HG02938 (cell line): ENCODE measurements around the gene IFTAP.

Experiments used
- ATAC-seq: cut with Tn5 transposase; IDR thresholded peaks from one replicate; pipeline ENCODE4 v1.9.1; 2021; ENCODE audit warnings: mild to moderate bottlenecking, moderate library complexity; ENCODE audit not compliant: unreplicated experiment

The IFTAP gene

DNA sequence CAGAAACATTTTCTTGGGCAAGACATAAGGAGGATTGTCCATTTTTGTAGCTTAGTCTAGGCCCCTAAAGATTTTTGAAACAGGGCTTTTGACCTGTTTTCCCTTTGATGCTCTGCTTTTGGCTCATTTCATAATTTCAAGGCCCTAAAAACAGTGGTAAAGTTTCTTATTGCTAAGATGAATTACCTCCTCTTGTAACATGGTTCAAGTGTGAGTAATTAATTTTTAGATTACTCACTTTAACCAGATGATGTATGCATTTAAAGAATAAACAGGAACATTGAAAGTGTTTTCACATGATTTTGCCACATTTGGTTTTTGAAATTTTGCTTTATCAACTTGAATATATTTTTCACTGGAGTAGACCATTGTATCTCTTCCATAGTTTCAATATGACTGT lies 2.6 kb downstream of the IFTAP start:
- no peak for ATAC-seq

DNA sequence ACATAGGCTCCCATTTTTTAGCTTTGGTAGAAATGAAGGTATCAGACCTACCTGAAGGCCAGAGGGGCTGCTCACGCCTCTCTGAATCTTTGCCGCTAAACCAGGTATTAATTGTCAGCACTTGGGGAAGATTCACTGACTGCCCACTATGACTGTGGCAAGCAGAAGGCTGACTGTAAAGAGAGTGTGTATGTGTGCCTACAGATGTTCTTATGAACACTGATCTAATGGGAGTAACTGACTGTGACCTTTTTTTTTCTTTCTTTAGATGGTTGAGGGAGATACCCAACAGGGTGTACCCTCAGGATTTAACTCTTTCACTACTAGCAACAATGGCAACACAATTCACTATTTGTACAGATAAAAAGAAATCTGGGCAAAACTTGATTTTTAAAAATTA lies 3.7 kb downstream of the IFTAP start, which contains the start of gene RAG2:
Gene RAG2, minus strand, starts transcription at position 186 of the 400 bp plus-strand sequence. CDS start 4,068 bp downstream, outside the sequence.
- ATAC-seq: no peak

DNA sequence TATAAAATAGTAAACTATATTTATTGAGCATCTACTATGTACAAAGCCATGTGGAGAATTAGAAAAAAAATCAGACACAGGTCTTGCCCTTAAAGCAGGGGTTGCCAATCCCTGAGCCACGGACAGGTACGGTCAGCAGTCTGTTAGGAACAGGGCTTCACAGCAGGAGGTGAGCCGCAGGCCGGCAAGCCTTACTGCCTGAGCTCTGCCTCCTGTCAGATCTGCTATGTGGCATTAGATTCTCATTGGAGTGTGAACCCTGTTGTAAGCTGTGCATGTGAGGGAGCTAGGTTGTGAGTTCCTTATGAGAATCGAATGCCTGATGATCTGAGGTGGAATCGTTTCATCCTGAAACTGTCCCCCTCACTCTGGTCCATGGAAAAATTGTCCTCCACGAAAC lies 5.9 kb downstream of the IFTAP start:
- ATAC-seq: no peak

DNA sequence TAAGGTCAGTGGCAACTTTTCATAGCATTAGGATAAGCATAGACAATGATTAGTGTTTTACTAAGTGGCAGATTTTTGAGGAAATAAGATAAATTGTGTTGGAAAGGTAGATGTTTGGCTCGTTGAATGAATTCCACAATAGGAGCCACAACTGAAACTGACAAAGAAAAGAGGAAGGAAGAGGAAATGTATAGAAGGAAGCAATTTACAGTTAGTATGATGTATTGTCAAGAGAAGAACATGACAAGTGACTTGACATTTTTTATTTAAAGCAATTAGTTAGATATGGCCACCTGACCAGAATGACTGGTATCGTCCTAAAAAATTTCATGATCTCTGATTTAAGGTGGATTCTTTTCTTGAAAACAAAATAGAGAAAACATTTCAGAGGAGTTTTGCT lies 6.9 kb downstream of the IFTAP start:
- ATAC-seq: no peak

DNA sequence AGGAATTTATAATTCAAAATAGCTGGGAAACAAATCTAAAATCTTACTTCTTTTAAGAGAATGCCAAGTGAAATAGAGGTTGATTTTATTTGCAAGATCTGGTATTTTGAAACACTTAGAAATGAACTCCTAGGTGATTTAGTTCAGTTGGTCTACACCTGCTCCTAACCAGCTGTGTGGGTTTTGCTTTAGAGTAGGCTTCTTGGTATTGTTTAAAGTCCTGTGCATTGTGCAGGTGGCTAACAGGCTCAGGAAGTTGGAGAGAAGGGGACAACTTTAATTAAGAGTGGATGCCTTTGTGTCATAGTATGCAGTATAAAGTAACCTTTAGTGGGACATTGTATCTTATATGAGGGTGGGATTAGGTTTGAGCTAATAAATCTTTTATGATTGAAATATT lies 7.8 kb downstream of the IFTAP start:
- ATAC-seq: no peak

DNA sequence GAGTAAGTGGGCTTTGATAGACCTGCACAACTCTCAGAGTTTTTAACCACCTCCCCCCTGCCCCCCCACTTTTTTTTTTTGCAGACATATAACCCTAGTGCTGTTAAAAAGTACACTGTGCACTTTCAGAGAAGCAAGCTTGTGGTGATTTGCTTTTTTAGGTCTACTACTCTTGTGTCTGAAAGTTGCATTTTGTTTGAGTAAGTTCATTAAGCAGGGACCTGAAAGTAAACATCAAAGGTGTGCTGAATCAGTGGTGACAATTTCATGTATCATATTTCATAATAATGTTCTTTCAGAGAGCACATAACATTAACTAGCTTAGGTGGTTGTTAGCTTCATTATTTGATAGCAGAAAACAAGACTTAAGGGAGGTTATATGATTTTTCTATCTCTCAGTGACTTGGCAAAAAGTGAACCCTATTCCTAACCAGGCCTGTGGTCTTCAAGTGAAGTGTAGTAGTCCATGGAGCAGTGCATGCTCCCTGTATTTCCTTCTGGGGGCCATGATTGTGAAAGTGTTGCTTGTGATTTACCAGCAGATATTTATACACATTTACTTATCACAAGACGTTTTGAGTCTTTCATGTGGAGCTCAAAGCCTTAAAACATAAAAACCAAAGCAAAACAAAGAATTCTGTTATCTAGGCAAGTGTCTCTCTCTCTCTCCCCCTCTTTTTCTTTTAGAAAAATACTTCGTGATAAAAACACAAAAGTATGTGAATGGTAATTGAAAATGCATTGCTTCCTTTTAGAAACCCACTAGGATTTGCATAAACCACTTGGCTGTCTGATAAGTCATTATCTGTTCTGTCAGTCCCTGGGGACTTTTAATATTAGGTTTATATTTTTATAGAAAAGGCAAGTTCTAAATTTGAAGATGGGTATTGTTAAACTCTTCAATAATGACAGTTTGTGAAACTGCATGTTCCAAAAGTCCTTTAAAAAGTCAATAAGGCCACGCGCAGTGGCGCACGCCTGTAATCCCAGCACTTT lies 11.2 kb downstream of the IFTAP start:
- ATAC-seq: no peak

DNA sequence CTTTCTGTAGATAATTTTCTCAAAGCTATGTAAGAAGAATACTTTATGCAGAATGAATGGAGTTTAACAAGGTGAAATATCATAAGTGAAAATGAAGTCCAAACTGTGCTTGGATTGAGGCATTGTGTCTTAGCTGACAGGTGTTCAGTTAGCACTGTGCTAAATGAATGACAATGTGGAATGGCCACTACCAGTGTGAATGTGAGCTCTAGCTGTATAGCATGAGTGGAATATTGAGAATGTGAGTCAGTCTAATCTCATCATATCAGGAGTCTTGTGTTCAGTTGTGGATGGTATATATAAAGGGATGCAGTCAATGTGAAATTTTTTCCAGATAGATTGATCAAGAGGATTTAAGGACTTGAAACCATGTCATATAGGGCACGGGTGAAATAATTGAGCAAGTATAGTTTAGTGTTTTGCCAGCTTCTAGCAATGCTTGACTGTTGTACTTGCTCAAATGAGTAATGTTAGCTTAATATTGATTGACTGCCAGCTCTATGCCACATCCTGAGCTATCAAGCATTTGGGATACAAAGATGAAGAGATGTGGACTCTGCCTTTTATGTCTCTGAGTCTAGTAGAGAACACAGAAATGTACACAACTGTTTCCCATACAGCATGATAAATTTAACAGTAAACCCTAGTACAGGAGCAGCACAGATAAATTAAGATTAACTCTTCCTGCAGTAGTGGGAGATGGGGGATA lies 14.3 kb downstream of the IFTAP start:
- no peak for ATAC-seq

DNA sequence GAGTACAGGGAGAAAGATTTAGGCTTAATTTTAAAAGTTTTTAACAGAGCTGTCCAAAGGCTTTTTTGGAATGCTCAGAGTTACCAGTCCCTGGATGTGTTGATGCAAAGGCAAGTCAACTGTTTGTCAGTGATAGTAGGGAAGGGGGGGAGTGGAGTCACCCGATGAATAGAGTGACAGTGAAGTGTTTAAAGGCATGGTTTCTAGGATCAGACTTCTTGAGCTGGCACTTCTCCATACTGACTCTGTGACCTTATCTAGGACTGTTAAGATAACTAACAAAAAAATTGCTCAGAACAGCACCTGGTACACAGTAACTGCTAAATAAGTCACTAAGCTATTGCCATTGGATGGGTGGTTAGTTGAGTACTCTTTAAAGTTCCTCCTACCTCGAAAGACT lies 15.1 kb downstream of the IFTAP start:
- no peak for ATAC-seq

DNA sequence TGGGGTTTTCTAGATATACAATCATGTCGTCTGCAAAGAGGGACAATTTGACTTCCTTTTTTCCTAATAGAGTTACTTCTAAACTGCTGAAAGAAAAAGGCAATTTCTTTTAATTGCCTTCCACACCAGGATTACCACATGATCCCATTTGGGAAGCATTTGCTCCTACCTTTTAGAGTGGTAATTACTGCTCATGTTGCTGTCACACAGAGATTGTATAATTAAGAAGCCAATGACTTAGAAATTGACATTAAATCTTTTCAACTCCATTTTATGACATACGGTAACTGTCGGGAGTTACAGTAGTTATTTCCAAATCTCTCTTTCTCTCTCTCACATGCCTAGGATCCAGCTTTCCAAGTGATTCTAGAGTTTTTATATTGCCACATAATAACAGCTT lies 21.5 kb downstream of the IFTAP start:
- ATAC-seq: no peak

DNA sequence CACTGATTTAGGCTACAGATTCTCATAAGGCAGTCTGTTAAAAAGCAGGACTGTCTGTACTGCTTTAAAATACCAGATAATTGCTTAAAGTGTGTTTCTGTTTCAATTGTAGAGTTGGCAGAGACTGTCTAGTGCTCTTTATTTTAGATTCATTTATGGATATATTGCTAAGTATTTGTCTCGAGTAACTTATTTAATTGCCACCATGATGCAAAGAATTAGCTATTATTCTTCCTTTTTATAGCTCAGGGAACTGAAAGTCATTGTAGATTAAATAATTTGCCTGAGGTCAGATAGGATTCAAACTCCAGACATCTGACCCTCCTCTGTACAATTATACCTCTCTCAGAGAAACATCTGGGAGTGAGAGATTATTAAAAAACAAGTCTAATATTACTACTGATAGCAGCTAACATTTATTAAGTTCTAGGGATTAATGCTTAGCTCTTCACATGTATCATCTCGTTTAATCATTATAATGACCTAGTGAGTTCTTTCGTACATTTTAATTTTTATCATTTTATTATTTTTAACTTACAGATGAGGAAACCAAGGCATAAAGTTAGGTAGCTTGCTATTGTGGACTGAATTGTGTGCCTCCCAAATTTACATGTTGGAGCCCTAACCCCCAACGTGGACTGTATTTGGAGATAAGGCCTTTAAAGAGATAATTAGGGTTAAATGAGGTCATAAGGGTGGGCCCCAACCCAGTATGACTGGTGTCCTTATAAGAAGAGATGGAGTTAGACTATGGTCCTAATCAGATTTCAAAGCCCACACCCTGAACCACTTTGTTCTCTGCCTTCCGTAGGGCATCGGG lies 23.5 kb downstream of the IFTAP start:
- ATAC-seq: no peak

DNA sequence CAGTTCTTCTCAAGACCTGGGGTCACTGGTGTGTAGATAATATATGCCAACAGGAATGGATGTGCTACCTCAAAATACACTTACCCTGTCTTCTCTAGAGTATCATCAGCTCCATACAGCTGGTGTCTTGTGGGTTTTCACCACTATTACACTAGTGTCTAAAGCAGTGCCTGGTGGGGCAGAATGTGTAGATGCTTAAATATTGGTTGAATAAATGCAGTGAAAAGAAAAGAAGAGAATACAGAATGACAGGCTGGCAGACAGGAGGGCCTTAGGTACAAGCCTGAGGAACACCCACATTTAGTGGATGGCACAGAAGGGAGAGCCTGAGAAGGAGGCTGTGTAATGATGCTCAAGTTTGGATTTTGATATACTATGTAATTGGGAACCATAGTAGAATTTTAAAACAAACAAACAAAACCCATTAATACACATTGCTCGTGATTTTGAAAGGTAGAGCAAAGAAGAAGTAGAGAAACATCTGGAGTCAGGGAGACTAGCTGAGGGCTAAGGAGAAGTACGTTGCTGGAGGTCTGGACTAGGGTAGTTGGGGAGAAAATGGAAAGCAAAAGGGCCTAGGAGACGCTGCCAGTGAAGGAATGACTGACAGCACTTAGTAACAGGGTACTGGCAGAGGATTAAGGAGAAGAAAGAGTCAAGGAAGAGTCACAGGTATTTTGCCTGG lies 24.2 kb downstream of the IFTAP start:
- ATAC-seq: no peak

DNA sequence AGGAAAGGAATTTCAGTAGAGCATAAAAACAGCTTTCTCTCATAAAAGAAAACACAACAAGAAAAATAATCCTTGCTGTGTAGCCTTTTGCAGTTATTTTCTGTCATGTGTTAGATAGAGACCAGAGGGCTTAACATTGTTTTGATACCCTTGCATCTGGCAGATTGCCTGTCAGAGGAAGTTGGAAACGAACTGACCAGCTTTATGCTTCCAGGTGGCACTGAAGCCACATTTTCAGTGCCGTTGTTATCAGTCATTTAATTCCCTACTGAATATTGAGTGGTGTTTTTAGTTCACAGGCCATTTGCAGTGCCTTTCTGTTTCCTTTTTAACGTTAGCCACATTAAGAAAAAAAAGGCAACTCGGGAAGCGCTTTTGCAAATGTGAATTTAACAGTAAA lies 25.2 kb downstream of the IFTAP start:
- no peak for ATAC-seq

DNA sequence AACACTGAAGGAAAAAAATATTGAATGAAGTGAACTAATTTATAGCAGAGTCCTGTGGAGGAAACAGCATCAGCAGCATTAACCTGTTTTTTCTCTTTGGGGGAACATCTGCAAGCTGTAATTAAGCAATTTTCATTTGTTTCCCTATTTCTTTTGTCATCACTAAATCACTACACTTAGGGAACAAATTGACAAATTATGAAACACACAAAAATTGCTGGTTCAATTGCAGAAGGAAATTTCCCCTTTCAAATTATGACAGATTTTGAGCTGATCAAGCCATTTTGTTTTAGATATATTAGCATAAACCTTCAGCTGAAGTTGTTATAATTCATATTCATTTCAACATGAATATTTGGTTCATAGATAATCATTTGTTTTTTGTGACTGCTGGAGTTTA lies 25.9 kb downstream of the IFTAP start:
- no peak for ATAC-seq

DNA sequence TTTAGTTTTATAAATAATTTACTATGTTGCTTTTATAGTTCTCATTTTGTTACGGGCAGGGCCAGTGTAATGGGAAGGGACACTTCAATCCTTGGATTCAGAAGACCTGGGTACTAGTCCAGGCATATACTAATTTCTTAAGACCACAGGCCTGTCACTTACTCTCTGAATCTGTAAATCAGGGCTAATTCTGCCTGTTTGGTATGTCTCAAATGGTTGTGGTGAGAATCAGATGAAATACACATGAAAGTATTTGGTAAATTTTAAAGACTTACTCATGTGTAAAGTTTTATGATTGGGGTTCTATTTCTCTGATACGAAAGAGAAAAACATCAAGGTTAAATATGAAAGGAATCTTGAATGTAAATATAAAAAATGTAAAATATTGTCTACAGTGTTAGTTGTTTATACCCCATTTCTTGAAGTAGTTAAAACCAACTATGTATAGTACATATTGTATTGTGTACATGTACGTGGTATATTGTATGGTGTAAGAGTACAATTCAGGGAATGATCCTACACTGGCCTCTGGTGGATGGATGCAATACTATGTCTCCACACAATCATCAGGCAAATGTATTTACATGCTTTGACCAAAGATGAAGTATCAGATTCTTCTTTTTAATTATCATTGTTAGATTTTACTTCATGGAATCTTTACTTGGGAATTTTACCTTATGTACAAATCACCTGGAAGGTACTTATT lies 28.3 kb downstream of the IFTAP start:
- peak; percentile 58 for ATAC-seq

DNA sequence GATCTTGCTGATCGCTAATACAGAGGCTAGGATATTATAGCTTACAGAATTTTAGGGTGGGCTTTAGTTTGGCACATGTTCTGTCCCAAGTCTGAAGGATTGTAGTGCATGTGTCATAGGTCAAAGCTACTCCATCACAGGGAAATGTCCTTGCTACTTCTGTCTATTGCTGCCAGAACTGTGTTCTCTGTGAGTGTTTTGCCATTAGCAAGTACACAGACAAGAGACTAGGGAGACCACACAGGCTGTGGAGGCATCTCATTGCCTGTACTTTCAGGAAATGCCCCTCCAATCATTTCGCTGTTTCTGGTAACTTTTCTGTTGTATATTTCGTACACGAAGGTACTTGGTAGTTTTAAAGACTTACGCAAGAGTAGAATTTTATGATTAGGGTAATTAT lies 29.2 kb downstream of the IFTAP start:
- ATAC-seq: no peak

DNA sequence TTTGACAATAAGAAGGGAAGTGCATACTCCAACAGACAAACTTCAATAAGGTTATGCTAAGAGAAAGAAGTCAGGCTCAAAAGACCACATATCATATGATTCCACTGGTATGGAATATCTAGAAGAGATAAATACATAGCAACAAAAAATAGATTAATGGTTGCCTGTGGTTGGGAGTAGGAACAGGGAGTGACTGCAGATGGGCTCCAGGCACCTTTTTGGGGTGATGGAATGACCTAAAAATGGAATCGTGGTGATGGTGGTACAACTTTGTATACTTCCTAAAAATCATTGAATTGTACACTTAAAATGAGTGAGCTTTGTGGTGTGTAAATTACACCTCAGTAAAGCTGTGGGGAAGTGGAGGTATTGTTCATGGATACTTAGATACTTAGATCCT lies 32.7 kb downstream of the IFTAP start:
- no peak for ATAC-seq

DNA sequence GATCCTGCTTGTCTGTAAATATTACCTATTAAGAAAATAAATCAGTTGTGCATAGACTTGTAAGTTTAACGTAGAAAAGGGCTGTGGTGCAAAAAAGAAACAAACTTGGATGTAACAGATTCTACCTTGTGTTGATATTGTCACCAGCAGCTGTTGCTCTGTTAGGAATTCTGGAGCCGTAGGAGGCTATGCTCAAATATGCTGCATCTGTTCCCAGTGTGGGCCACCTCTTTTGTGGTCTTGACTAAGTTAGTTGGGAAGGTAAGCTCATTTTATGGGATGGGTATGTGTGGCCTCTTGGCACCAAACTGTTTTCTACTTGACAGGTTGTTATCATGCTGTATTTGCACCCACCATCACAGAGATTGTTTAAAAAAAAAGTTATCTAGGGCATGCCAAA lies 33.2 kb downstream of the IFTAP start:
- no peak for ATAC-seq

DNA sequence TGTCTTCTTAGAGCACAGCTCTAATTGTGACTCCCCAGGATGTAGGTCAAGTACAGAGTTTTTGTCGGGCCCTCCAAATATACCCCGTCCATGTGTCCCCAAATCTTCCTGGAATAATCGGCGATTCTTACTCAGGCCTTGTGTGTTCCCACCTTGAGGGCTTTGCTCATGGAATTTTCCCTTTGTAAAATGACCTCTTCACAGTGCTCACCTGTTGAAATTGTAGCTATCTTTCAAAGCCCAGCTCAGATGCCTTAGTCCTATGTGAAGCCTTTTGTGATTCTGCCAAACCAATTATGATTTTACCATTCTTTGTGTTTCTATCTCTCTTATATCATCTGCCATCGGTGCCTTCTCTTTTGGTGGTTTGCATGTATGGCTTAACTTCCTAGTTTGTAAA lies 33.8 kb downstream of the IFTAP start:
- ATAC-seq: no peak

DNA sequence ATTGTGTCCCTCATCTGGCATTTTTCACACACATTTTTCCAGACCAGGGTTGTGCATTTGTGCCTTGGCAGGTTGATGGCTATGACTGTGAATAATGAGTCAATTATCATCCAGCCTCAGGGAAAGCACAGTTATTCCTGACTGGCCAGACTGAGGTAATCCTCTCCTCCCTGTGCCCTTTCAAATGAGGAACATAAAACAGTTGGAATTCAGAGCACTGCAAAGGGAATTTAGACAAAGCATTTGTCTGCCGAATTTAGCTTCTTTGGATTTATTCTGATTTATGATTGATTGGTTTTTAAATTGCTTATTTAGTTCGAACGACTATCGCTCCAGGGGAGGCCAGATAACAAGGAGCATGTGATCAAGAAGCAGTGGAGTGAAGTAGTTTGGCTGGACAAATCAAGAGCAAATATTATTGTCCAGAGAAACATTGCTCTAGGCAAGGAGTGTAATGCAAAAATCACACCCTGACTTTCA lies 34.5 kb downstream of the IFTAP start:
- ATAC-seq: no peak

DNA sequence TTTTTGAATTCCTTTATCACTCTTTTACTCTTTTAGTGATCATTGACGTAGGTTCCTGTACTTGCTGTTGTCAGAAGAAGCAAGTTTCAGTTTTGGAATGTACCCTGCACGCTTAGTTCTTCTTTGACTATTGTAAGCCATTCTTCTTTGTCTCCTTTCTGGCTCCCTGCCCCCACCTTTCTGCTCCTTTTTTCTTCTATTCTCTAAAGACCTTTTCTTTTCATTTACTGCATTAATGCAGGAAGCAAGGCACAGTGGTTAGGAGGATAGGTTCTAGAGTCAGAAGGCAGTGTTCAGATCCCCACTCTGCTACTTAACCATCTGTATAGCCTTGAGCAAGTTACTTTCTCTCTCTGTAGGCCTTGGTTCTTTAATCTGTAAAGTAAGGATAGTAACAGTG lies 37.5 kb downstream of the IFTAP start:
- ATAC-seq: peak; percentile 87
